Activated T-cell treated with anti-CD3 and anti-CD28 coated beads, Interleukin-2, amount 50 U/mL, for 24 hours (primary cell): ENCODE results near the gene ROPN1L.

Source experiments
- DNase-seq: peaks from one replicate; pipeline ENCODE4 v3.0.0-alpha.2; 2020
- H3K27ac Mint-ChIP-seq: 2 replicates; pipeline ENCODE4 v1.8.0; 2020; ENCODE audit warnings: mild to moderate bottlenecking, mixed read lengths
- H3K27me3 Mint-ChIP-seq: 2 replicates; pipeline ENCODE4 v1.8.0; 2020; ENCODE audit warnings: mixed read lengths
- H3K36me3 Mint-ChIP-seq: 2 replicates; pipeline ENCODE4 v1.8.0; 2020; ENCODE audit warnings: low read depth, mixed read lengths
- H3K4me1 Mint-ChIP-seq: 2 replicates; pipeline ENCODE4 v1.8.0; 2020; ENCODE audit warnings: low read depth, mixed read lengths
- H3K4me3 Mint-ChIP-seq: 2 replicates; pipeline ENCODE4 v1.8.0; 2020; ENCODE audit warnings: mild to moderate bottlenecking, moderate library complexity, mixed read lengths
- H3K9me3 Mint-ChIP-seq: 2 replicates; pipeline ENCODE4 v1.8.0; 2020; ENCODE audit warnings: mixed read lengths

The ROPN1L gene

DNA sequence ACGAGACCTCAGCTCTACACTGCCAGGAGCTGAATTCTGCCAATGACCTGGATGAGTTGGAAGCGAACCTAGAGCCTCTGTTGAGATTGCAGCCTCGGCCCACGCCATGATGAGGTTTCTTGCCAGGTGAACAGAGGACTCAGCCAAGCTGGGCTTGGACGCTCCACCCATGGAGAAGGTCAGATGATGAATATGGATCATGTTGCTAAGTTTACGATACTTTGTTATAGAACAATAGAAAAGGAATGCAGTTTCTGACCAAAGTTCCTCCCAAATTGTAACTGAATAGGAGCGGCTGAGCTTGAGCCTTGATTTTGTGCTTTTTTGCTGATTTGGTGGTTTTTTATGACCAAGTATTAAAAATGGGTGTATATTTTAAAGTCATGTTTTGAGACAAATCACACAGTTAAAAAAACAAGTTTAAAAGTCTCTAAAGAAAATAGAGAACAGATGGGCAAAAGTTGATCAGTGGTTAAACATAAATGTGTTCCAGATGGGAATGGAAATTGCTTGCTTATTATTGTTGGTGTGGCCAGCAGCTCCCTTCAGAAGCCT, 32.9 kb downstream of the ROPN1L start:
- Mint-ChIP-seq H3K4me1 (no peaks in the 10 kb centered on the region), H3K36me3 (no peaks in the 10 kb centered on the region), H3K4me3 (no peak overlapping the region), H3K27me3 (no peaks in the 10 kb centered on the region), H3K9me3 (peaks cover 6% of the 10 kb centered on the region), H3K27ac (no peak overlapping the region)
- DNase-seq = no peak

DNA sequence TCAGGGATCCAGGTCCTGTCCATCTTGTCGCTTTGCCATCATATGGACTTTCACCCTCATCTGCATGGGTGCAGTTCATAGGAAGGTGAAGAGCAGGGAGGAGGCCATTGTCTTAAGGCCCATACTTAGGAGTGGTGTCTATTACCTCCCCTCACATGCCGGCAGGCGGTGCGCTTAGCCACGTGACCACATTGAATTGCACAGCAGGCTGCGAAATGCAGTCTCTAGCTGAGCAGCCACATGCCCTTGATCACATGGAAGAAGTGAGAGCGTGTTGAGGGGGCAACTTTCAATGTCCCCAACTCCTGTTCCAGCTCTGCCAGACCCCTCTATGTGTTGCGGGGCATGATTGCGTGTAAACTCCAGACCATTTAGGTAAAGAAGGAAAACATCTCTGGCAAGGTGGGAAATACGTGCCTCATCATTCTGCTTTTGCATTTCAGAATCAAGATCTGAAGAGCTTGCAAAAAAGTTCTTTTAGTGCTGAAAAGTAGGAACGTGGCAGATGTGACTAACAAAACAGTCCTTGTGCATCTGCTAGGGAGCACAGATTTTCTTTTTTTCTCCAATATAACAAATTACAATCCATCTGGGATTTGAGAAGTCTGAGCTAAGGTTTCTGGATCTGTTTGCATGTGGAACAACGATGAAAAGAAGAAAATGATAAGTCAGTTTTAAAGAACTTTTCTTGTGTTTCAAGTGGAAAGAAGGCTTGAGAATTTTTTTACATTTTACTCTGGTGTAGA, 34.4 kb downstream of the ROPN1L start:
- DNase-seq = no peak
- H3K36me3 Mint-ChIP-seq = no peaks in the 10 kb centered on the region
- no peak overlapping the region for H3K4me3 Mint-ChIP-seq
- H3K27me3 Mint-ChIP-seq = no peaks in the 10 kb centered on the region
- no peak overlapping the region for H3K27ac Mint-ChIP-seq
- H3K9me3 Mint-ChIP-seq = peaks cover 6% of the 10 kb centered on the region
- no peaks in the 10 kb centered on the region for H3K4me1 Mint-ChIP-seq

DNA sequence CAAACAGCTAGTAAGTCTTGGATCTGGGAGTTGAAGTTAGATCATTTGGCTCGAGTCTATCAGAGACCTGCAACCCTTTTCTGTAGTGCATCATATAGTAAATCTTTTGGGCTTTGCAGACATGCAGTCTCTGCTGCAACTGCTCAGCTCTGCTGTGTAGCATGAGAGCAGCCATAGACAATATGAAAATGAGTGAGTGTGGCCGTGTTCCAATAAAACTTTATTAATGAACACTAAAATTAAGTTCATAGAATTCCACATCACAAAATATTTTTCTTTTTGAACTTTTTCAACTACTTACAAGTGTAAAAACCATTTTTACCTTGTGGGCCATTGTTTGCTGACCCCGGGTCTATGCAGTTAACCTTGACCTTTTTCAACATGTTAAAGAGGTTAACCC, 35.2 kb downstream of the ROPN1L start:
- Mint-ChIP-seq H3K4me1 (no peaks in the 10 kb centered on the region), H3K27me3 (no peaks in the 10 kb centered on the region), H3K9me3 (peaks cover 6% of the 10 kb centered on the region), H3K36me3 (no peaks in the 10 kb centered on the region), H3K4me3 (no peak overlapping the region), H3K27ac (no peak overlapping the region)
- no peak for DNase-seq

DNA sequence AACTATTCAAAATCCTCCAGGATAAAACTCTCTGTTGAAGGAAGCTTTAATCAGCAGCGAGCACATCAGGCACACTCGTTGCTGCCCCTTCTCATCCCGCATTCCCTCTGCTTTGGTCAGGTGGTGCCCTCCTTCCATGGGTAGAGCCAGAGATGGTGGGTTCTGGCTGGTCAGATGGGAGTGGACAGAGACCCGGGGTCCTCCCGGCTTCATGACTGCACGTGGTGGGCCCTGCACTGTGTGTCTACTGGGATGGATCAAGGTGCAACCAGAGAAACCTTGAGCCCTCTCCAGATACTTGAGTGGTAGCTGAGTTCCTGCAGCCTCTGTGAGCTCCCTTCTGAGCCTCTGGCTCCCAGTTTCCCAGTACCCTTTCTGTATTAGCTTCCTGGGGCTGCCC, 36.3 kb downstream of the ROPN1L start:
- no peak for DNase-seq
- no peak overlapping the region for H3K27ac Mint-ChIP-seq
- H3K36me3 Mint-ChIP-seq = no peaks in the 10 kb centered on the region
- H3K9me3 Mint-ChIP-seq = peaks cover 6% of the 10 kb centered on the region
- no peaks in the 10 kb centered on the region for H3K4me1 Mint-ChIP-seq
- H3K27me3 Mint-ChIP-seq = no peaks in the 10 kb centered on the region
- H3K4me3 Mint-ChIP-seq = no peak overlapping the region

DNA sequence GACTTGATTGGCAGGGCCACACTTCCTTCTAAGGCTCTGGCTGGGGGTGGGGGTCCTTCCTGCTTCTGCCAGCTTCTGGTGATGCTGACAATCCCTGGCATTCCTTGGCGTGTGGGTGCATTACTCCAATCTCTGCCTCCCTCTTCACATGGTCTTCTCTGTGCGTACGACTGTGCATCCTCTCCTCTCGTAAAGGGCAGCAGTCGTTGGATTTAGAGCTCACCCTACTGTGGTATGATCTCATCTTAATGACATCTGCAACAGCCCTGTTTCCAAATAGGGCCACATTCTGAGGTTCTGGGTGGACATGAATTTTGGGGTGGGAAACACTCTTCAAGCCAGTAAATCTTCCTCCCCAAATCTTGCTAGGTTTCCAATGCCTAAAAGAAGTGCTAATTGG, 36.8 kb downstream of the ROPN1L start:
- no peaks in the 10 kb centered on the region for H3K4me1 Mint-ChIP-seq
- no peak for DNase-seq
- H3K4me3 Mint-ChIP-seq = no peak overlapping the region
- H3K36me3 Mint-ChIP-seq = no peaks in the 10 kb centered on the region
- H3K27ac Mint-ChIP-seq = no peak overlapping the region
- H3K27me3 Mint-ChIP-seq = no peaks in the 10 kb centered on the region
- H3K9me3 Mint-ChIP-seq = peaks cover 4% of the 10 kb centered on the region

DNA sequence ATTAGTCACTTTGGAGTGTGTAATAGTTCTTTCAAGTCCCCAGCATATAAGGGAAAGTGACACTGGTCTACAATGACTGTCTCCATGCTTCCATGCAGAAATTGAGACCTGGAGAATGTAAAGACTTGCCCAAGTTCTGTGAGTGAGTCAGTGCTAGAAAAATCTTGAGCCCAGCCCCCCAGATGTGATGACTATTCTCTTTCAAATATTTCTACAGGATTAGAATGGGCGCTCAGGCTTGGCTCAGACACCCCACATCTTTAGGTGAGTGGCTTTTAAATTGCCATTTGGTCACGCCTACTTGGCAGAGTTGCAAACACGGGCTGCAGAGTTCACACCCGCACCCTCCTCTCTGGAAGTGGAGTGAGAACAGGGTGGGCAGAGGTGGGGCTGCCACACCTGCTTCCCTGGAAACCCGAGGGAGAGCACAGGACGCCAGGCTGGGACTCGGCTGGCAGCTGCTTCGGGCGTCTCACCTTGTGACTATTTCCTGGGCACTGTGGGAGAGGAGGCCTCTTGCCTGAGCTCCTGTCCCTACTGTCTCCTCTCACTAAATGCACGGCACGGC, 37.6 kb downstream of the ROPN1L start:
- Mint-ChIP-seq H3K27ac (no peak overlapping the region), H3K4me3 (no peak overlapping the region), H3K4me1 (no peaks in the 10 kb centered on the region), H3K9me3 (peaks cover 4% of the 10 kb centered on the region), H3K36me3 (no peaks in the 10 kb centered on the region), H3K27me3 (no peaks in the 10 kb centered on the region)
- no peak for DNase-seq

DNA sequence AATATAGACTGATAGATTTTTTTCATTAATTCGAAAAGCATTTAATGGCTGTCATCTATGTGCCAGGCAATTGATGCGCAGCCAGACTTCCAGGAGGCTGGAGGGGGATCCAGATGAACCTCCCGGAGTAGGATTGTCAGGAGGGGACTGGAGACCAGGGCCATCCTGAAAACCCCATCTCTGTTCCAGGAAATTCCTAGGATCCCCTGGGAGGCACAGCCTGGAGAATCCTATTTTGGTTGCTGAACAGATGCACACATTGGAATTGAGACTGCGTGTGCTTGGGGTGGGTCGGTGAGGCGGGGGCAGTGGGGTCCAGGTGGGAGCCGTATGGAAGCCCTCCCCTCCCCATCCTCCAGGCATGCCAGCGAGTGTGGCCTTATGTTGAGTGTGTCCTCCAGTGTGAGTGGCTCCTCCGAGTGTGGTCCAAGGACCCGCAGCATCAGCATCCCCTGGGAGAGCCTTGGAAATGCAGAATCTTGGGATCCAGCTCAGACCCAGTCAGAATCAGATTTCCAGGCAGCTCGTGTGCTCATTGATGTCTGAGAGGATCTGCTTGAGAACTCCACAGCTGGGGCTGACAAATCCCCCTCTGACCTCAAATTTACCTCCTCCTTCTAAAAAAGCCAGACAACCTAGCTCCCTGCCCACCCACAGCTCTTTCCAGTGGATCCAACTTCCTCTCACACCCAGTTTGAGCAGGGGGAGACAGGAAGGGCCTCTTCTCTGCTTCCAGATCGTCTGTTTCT, 38.7 kb downstream of the ROPN1L start:
- Mint-ChIP-seq H3K27ac (no peak overlapping the region), H3K4me3 (no peak overlapping the region), H3K27me3 (peaks cover 9% of the 10 kb centered on the region), H3K4me1 (peaks cover 3% of the 10 kb centered on the region), H3K9me3 (peaks cover 2% of the 10 kb centered on the region), H3K36me3 (no peaks in the 10 kb centered on the region)
- no peak for DNase-seq

DNA sequence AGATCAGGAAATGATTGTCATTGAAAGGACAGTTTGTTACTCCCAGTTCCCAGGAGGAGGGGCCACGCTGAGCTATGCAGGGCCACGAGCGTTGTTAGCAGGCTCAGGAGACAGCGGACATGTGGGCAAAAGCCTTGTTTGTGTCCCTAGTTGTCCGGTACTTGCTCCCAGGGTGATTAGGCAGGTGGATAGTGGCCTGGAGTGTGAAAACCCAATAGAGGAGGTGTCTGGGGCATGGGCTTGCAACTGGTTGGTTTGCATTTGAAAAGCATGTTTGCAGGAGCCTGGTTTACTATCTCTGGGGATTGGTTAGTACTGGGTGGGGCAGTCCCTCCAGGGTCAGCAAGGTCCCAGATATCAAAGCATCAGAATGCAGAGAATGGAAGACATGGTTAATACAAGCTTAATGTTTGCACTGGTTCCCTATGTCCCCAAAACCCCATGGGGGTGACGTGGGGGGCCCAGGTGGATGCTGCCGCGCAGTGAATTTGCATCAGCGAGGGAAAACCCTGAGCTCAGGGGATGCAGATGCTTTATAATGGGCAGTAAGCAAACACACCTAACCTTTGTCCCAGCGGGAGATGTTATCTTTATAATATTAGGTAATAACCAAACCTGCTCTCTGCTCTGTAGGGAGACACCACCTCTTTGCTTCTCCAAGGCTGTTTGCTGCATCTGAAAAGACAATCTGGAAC, 39.7 kb downstream of the ROPN1L start:
- Mint-ChIP-seq H3K9me3 (no peaks in the 10 kb centered on the region), H3K27me3 (peaks cover 9% of the 10 kb centered on the region), H3K36me3 (no peaks in the 10 kb centered on the region), H3K4me1 (peaks cover 3% of the 10 kb centered on the region), H3K4me3 (no peak overlapping the region), H3K27ac (no peak overlapping the region)
- no peak for DNase-seq

DNA sequence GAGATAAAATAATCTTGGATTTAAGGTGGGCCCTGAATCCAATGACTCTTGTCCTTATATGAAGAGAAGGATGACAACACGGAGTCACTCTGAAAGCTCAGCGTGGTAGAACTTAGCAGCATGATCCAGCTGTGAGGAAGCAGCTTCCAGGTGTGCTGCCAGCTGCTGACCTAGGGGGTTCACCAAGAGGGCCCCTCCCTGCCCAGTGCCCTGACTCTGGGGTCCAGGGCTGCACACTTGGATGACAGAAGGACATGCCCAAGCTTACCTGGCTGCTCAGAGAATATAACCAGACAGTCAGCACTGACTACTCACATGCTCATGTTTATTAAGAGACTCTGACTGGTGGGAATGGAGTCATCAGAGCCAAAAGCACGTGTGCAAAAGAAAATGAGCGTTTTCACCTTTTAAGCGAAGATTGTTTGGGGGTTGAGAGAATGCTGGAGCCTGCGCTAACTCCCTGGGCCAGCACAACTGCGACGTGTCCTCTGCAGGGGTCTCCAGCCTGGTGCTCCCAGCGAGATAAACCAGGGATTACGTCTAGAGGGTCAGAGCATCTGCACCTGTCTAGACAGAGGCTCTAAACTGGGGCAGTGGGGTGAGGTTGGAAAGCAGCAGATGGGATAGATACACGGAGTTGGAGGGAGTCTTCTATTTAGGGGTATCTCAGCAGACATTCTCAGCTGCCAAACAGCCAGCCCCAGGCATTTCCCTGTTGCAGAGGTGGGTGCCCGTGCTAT, 41.3 kb downstream of the ROPN1L start:
- H3K36me3 Mint-ChIP-seq = no peaks in the 10 kb centered on the region
- no peak for DNase-seq
- H3K27me3 Mint-ChIP-seq = peaks cover 9% of the 10 kb centered on the region
- H3K4me1 Mint-ChIP-seq = peaks cover 3% of the 10 kb centered on the region
- no peak overlapping the region for H3K27ac Mint-ChIP-seq
- no peak overlapping the region for H3K4me3 Mint-ChIP-seq
- H3K9me3 Mint-ChIP-seq = no peaks in the 10 kb centered on the region

DNA sequence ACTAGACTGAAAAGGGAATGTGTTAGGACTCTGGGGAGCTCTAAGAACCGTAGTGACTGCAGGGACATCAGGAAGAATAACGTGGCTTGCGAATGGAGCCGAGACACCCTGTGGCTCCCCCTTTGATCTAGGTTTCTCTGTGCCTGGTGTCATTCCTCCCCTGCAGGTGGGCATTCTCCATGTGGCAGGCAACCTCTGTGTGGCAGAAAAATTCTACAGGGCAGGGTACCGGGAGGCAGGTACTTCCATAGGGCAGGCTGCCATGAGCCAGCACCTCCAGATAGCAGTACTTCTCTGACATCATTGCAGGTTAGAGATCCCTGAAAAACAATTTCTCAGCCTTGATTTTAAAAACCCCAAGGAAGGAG, 43.1 kb downstream of the ROPN1L start:
- Mint-ChIP-seq H3K36me3 (no peaks in the 10 kb centered on the region), H3K27ac (no peak overlapping the region), H3K27me3 (peaks cover 9% of the 10 kb centered on the region)

DNA sequence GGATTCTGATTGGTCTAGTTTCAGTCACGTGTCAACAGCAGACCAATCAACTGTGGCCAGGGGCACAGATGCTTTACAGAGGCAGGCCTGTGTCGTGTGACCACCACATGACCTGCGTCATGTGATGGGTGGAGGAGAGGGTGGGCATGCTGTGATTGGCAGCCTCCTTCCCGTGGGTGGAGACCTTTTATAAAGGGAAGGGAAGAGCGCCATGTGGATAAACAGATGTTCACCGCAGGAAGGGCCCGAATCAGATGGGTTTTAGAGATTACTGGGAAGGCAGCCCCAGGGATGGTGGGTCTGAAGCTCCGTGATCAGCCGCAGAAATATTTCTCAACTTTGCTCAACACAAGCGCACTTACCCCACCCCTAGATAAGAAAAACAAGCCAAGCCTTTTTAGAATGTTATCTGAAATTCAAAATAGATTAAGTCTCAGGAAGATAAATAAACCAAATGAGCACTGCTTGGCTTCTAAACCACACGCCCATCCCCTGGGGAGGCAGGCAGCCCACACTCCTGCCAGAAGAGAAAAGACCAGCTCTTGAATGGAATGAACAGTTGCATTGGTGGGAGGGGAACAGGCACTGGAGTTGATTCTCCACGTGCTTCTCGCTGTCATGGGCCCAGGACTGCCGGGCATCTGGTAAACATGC, 43.6 kb downstream of the ROPN1L start:
- H3K36me3 Mint-ChIP-seq = no peaks in the 10 kb centered on the region
- peaks cover 9% of the 10 kb centered on the region for H3K27me3 Mint-ChIP-seq

More for the DNA sequence above, 43.1 kb downstream of the ROPN1L start:
- H3K4me1 Mint-ChIP-seq = peaks cover 12% of the 10 kb centered on the region
- H3K4me3 Mint-ChIP-seq = no peak overlapping the region
- H3K9me3 Mint-ChIP-seq = no peaks in the 10 kb centered on the region
- no peak for DNase-seq

DNA sequence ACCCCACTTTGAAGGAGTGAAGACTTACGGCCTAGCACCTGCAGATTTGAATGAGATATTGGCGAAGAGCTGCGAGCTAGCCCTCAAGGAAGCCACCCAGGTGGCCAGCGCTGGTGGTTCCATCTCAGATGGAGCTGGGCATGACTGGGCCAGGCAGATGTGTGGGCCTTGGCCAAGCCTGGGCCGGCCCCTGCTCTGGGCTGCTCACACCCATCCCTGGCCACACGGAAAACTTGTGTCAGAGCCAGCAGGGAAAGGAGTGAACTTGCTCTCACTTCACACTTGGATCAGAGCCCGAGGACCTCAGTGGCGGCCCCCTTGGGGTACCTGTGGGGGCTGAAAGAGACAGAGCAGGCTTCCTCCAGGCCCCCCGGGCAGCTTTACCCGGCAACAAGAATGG, 44.2 kb downstream of the ROPN1L start:
- Mint-ChIP-seq H3K27me3 (peaks cover 9% of the 10 kb centered on the region), H3K4me1 (peaks cover 21% of the 10 kb centered on the region), H3K36me3 (no peaks in the 10 kb centered on the region), H3K9me3 (no peaks in the 10 kb centered on the region), H3K4me3 (no peak overlapping the region), H3K27ac (no peak overlapping the region)
- no peak for DNase-seq

More for the DNA sequence above, 43.6 kb downstream of the ROPN1L start:
- no peak for DNase-seq
- Mint-ChIP-seq H3K27ac (no peak overlapping the region), H3K9me3 (no peaks in the 10 kb centered on the region), H3K4me1 (peaks cover 17% of the 10 kb centered on the region), H3K4me3 (no peak overlapping the region)

DNA sequence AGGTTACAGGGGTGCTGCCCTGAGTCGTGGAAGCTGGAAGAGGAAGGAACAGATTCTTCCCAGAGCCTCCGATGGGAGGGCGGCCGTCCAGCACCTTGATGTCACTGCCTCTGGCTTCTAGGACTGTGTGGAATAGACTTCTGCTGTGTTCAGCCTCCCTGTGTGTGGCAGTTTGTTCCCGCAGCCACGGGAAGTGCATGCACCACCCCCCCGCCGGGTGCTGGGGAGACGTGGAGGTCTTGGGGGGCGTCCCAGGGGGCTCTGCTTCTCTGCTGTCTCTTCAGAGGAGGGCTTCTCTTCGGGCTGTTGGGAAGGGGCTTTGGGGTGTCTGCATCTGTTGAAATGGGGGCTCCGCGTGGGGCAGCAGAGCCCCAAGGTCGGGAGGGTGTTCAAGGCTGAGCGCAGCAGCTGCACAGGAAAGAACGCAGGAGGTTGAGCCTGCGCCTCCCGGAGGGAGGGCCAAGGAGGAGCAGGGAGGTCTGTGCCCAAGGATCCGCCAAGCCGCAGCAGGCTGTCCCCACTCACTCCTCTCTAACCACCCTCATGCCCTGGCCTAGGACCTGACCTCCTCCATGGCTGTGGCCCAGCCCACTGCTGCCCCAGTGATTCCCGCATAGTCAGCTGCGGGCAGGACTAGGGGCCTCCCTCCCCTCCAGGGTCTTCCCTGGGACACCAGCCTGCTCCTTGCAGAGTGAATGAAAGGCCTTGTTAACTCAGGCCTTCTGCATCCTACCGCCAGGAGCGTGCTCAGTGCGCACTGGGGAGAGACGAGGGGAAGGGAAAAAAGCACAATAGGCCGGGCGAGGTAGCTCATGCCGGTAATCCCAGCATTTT, 45.0 kb downstream of the ROPN1L start:
- DNase-seq = no peak
- peaks cover 21% of the 10 kb centered on the region for H3K4me1 Mint-ChIP-seq
- H3K36me3 Mint-ChIP-seq = no peaks in the 10 kb centered on the region
- H3K9me3 Mint-ChIP-seq = no peaks in the 10 kb centered on the region
- H3K27me3 Mint-ChIP-seq = peaks cover 9% of the 10 kb centered on the region
- H3K27ac Mint-ChIP-seq = no peak overlapping the region
- no peak overlapping the region for H3K4me3 Mint-ChIP-seq
